ENCODE results near the gene B4GALT1. TPM values are rescaled to one million over a fixed set of nuclear protein-coding genes. Genes with fewer than 3 reads are reported as not detected.

B4GALT1 gene
- total RNA-seq, 1 experiment from 2014 or later, result 31.4 TPM

DNA sequence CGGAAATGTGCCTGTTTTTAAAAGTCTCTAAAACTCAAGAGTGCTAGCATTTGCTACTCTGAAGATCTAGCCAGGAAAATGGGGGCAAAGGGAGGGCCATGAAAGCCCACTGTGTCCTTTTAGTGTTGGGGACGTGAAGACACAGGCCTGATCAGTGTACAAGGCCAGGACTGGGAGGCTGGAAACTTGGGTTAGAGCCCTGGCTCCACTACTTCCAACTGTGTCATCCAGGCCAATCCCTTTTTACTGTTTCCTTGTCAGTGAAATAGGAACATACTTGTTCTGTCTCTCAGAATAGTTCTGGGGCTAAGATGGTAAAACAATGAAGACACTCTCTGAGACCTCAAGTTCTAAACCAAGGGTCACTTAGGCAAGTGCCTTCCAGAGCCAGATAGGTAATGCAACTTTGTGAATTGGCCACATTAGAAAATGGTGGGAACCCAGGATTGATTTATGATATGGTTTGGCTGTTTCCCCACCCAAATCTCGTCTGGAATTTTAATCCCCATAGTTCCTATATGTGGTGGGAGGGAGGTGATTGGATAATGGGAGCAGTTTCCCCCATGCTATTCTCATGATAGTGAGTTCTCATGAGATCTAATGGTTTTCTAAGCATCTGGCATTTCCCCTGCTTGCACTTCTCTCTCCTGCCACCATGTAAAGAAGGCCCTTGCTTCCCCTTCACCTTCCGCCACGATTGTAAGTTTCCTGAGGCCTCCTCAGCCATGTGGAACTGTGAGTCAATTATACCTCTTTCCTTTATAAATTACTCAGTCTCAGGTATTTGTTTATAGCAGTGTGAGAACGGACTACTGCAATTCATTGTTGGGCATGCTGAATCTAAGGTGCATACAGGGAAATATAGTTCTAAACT lies 30.4 kb upstream of the B4GALT1 start:
- ChIA-PET RAD21 (ENCODE audit: low non-redundant PET in 1 of 2, low total read pairs in 2 of 2, uncharacterized antibody in 2 of 2, unreplicated experiment in 2 of 2) (no interaction called here), POLR2A (no interaction called here), CTCF (interaction anchor here (0.7 kb wide), 1 partner anchor 27 kb away, joined by 3 read pairs; no protein-coding TSS in a partner anchor)
- Histone ChIP-seq H3K9me2 (ENCODE audit: insufficient read depth) (no peaks in the 10 kb centered on the region), H3K4me1 (ENCODE audit: control insufficient read depth in 1 of 2, insufficient read depth in 2 of 2, low read length in 2 of 2) (peaks cover 2 to 7% of the 10 kb centered on the region in 2 experiments; a peak in 3 of 4 replicates), H3K36me3 (ENCODE audit: control insufficient read depth in 1 of 2, insufficient read depth in 2 of 2, low read length in 2 of 2) (no peaks in the 10 kb centered on the region), H3K79me2 (ENCODE audit: insufficient read depth, low read length) (no peaks in the 10 kb centered on the region), H2AFZ (ENCODE audit: low read depth, low read length, poor library complexity, severe bottlenecking) (no peak overlapping the region), H3K9me3 (ENCODE audit: control insufficient read depth in 1 of 2, insufficient read depth in 1 of 2, low read depth in 1 of 2, low read length in 2 of 2) (no peaks in the 10 kb centered on the region), H3K27me3 (ENCODE audit: insufficient read depth, low read length) (0 out of 2 replicates have a peak, but pooled peaks cover 5% of the 10 kb centered on the region), H3K9ac (ENCODE audit: low read length) (no peak overlapping the region), H3K27ac (ENCODE audit: low read depth, low read length) (no peak overlapping the region), H3K4me2 (ENCODE audit: low read length) (no peak overlapping the region), H4K20me1 (ENCODE audit: insufficient read depth) (no peaks in the 10 kb centered on the region), H3K4me3 (replicated peaks in 1 of 2; ENCODE audit: low read depth in 1 of 2, low read length in 2 of 2) (no peak overlapping the region)
- BruUV-seq (replicated peaks), result no TSS peak
- ATAC-seq, result 0 out of 2 replicates have a peak, but pooled peaks have one; percentile 34
- intact Hi-C loops (cut with micrococcal nuclease), result no loop called here
- no peak for DNase-seq (ENCODE audit: low read depth, low spot score)
- TF ChIP-seq, protein P1, sequence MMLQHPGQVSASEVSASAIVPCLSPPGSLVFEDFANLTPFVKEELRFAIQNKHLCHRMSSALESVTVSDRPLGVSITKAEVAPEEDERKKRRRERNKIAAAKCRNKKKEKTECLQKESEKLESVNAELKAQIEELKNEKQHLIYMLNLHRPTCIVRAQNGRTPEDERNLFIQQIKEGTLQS (IDR thresholded peaks at IDR 0.05), result no peak
- TF ChIP-seq, protein P2, sequence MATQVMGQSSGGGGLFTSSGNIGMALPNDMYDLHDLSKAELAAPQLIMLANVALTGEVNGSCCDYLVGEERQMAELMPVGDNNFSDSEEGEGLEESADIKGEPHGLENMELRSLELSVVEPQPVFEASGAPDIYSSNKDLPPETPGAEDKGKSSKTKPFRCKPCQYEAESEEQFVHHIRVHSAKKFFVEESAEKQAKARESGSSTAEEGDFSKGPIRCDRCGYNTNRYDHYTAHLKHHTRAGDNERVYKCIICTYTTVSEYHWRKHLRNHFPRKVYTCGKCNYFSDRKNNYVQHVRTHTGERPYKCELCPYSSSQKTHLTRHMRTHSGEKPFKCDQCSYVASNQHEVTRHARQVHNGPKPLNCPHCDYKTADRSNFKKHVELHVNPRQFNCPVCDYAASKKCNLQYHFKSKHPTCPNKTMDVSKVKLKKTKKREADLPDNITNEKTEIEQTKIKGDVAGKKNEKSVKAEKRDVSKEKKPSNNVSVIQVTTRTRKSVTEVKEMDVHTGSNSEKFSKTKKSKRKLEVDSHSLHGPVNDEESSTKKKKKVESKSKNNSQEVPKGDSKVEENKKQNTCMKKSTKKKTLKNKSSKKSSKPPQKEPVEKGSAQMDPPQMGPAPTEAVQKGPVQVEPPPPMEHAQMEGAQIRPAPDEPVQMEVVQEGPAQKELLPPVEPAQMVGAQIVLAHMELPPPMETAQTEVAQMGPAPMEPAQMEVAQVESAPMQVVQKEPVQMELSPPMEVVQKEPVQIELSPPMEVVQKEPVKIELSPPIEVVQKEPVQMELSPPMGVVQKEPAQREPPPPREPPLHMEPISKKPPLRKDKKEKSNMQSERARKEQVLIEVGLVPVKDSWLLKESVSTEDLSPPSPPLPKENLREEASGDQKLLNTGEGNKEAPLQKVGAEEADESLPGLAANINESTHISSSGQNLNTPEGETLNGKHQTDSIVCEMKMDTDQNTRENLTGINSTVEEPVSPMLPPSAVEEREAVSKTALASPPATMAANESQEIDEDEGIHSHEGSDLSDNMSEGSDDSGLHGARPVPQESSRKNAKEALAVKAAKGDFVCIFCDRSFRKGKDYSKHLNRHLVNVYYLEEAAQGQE (IDR thresholded peaks at IDR 0.05; ENCODE audit: low read depth), result no peak
- TF ChIP-seq TCF7L2 (IDR thresholded peaks at IDR 0.05; ENCODE audit: borderline replicate concordance, extremely low read depth, insufficient read depth, insufficient read length) (no peak), JUND (IDR thresholded peaks at IDR 0.05) (no peak), POLR2AphosphoS5 (IDR thresholded peaks at IDR 0.05; ENCODE audit: low read depth, low read length) (no peak), ELF1 (IDR thresholded peaks at IDR 0.05; ENCODE audit: borderline replicate concordance, low read depth) (no peak), FOSL1 (IDR thresholded peaks at IDR 0.05; ENCODE audit: low read depth) (no peak), SP1 (IDR thresholded peaks at IDR 0.05; ENCODE audit: low read depth) (no peak), EZH2 (IDR thresholded peaks at IDR 0.05) (no peak), SIN3A (IDR thresholded peaks at IDR 0.05; ENCODE audit: low read depth) (no peak), ZNF274 (IDR thresholded peaks at IDR 0.05; ENCODE audit: low read depth, low read length) (no peak), EZH2phosphoT487 (IDR thresholded peaks at IDR 0.05; ENCODE audit: borderline replicate concordance) (no peak), EGR1 (IDR thresholded peaks at IDR 0.05; ENCODE audit: low read depth) (no peak), RAD21 (IDR thresholded peaks at IDR 0.05; ENCODE audit: low read depth) (no peak), YY1 (IDR thresholded peaks at IDR 0.05; ENCODE audit: extremely low read depth, insufficient replicate concordance, low read depth, low read length) (no peak), CEBPB (IDR thresholded peaks at IDR 0.05; ENCODE audit: low read depth) (no peak)
- TF ChIP-seq, protein P3, sequence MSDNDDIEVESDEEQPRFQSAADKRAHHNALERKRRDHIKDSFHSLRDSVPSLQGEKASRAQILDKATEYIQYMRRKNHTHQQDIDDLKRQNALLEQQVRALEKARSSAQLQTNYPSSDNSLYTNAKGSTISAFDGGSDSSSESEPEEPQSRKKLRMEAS (IDR thresholded peaks at IDR 0.05), result no peak
- TF ChIP-seq, protein P4, sequence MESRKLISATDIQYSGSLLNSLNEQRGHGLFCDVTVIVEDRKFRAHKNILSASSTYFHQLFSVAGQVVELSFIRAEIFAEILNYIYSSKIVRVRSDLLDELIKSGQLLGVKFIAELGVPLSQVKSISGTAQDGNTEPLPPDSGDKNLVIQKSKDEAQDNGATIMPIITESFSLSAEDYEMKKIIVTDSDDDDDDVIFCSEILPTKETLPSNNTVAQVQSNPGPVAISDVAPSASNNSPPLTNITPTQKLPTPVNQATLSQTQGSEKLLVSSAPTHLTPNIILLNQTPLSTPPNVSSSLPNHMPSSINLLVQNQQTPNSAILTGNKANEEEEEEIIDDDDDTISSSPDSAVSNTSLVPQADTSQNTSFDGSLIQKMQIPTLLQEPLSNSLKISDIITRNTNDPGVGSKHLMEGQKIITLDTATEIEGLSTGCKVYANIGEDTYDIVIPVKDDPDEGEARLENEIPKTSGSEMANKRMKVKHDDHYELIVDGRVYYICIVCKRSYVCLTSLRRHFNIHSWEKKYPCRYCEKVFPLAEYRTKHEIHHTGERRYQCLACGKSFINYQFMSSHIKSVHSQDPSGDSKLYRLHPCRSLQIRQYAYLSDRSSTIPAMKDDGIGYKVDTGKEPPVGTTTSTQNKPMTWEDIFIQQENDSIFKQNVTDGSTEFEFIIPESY (IDR thresholded peaks at IDR 0.05; ENCODE audit: extremely low read depth, insufficient replicate concordance, low read length), result no peak

Data from HCT116 (cell line).